Retinal pigment epithelial cell (primary cell): ENCODE results near the gene DNAH3.
"Not testable (repeated sequence)": the region's sequence is repeated elsewhere in the genome, so short reads cannot be mapped to it uniquely, and the experiment has no call there.

Source experiments
- DNase-seq: peaks from one replicate; pipeline ENCODE4 v3.0.0-alpha.2; 2010; ENCODE audit warnings: low read depth
- H3K4me3 ChIP-seq: 2 replicates; pipeline ENCODE4 v1.5.1; 2011; ENCODE audit warnings: mild to moderate bottlenecking, low read length, control low read depth, moderate library complexity
- TF ChIP-seq, protein P1 (sequence below): conservative IDR thresholded peaks from 2 replicates; pipeline ENCODE4 v1.5.1; 2011; ENCODE audit warnings: low read depth, low read length, control low read depth, inconsistent platforms

DNAH3 gene

DNA sequence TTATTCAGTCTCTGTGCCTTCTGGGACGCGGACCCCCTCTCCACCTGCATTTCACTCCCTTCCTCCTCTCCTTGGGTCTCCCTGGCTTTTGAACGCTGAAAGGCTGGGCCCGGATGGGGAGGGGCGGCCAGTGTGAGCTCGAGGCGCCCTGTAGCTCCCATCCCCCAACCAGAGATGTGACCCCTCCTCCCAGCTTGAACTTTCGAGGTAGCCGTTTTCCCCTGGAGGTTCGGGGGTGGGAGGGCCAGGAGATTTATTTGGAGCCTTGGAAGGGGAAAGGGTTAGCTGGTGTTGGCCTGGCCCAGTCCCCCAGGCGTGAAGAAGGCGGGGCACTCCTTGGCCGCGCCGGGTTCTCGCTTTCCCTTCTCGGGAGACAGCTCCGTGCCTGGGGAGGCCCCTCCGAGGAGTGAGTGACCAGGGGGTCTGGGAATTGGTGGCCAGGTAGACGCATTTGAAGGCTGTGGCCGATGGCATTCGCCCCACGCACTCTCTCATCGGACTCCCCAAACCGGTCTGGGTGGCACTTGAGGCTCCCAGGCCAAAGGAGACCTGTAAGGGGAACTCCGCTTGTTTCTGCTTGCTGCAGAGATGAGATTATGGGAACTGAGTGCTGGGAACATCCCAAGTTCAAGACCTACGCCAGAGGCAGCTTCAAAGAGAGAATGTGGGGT lies 8.8 kb upstream of the DNAH3 start:
- H3K4me3 ChIP-seq, result peak overlapping the region; percentile 72
- DNase-seq, result no peak
- TF ChIP-seq, protein P1, sequence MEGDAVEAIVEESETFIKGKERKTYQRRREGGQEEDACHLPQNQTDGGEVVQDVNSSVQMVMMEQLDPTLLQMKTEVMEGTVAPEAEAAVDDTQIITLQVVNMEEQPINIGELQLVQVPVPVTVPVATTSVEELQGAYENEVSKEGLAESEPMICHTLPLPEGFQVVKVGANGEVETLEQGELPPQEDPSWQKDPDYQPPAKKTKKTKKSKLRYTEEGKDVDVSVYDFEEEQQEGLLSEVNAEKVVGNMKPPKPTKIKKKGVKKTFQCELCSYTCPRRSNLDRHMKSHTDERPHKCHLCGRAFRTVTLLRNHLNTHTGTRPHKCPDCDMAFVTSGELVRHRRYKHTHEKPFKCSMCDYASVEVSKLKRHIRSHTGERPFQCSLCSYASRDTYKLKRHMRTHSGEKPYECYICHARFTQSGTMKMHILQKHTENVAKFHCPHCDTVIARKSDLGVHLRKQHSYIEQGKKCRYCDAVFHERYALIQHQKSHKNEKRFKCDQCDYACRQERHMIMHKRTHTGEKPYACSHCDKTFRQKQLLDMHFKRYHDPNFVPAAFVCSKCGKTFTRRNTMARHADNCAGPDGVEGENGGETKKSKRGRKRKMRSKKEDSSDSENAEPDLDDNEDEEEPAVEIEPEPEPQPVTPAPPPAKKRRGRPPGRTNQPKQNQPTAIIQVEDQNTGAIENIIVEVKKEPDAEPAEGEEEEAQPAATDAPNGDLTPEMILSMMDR, result no peak

DNA sequence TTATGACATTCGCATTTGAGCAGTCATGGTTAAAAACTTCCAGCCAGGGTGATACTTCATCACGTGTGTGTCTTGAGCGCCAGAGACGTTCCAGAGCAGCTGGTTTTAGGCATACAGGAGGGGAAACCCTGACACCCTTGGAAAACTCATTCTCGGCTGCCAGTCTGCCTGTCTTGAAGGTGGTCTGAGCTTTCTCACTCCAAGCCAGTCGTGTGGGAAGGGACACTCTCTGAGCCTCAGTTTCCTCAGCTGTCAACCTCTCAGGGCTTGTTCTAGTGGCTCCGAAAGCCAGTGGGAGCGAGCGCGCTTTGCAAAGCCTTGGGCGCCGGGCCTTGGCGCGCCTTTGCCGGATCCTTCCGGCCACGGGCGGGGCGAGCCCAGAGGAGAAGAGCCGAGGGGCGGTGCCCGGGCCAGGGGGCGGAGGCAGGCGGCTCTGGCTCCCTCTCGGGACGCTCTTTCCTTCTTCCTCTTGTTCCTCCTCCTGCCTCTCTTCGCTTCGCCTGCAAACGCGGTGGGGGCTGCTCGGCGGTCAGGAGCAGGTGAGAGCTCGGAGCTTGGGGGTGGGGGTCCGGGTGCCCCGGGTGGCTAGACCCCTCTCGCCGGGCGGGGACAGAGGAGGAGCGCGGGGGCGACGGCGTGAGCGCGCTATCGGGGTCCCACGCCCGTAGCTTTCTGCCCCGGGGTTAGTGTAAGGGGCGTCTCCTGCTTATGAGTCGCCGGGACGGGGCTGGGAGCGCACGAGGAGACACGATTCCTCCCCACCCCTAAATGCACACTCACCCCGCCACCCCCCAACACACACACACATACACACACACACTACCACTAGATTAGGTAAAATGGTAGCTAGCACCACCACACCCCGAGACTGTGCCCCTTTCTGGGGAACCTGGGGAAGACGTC lies 7.8 kb upstream of the DNAH3 start, which contains the start of gene LDAF1:
TSS of gene LDAF1 (plus strand) at position 467 of the 903 bp plus-strand sequence. CDS start 2,509 bp downstream, outside the sequence.
- TF ChIP-seq, protein P1, result no peak
- DNase-seq, result no peak
- peak within 1 kb of the TSS; percentile 72 for H3K4me3 ChIP-seq

DNA sequence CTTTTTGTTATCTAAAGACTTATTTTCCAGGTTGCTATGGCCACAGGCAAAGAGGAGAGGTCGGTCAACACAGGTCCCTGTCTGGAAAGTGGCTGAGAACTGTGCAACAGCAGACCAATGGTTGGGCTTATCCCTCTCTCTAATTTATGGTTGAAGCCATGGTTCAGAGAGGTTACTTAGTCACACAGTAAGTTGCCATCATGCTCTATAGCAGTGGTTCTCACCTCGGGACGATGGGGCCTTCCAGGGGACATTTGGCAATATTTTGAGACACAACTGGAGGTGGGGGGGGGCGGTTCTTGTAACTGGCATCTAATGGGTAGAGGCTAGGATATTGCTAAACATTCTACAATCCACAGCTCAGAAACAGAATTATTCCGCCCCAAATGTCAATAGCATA lies 7.0 kb upstream of the DNAH3 start:
- TF ChIP-seq, protein P1, result no peak
- DNase-seq, result no peak
- H3K4me3 ChIP-seq, result no peak overlapping the region

DNA sequence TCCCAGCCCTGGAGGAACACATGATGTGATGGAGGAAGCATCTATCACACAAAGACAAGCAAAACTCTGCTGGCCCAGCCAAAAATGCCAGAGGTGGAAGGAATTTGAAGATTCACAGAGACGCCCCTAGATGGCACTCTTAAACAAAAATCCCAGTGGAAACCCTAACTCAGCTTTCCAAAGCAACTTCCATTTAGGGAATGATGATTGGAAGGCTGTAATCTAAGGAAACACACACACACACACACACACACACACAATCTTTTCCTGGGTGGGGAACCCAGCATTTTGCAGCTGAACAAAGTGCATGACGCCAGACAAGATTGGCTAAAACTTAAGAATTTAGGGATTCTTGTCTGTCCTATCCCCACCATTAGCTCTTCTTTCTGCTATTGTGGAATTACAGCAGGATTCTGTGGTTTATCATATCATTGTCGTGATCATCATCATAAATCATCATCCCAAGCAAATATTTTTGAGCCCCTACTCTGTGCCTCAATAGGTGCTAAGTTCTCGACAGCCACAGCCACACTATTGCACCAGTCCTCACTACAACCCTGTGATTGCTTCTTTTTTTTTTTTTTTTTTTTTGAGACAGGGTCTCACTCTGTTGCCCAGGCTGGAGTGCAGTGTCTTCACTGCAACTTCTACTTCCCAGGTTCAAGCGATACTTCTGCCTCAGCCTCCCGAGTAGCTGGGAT lies 6.3 kb upstream of the DNAH3 start:
- DNase-seq, result peak; percentile 31
- TF ChIP-seq, protein P1, result peak; percentile 64
- H3K4me3 ChIP-seq, result no peak overlapping the region

DNA sequence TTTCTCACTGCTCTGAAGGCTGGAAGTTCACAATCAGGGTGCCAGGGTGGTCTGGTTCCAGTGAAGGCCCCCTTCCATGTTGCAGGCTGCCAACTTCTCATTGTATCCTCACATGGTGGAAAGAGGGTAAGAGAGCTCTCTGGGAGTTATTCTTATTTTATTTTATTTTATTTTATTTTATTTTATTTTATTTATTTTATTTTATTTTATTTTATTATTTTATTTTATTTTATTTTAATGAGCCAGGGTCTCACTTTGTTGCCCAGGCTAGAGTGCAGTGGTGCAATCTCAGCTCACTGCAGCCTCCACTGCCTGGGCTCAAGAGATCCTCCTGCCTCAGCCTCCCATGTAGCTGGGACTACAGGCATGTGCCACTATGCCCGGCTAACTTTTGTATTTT lies 5.4 kb upstream of the DNAH3 start:
- not testable (repeated sequence) for DNase-seq, H3K4me3 ChIP-seq

DNA sequence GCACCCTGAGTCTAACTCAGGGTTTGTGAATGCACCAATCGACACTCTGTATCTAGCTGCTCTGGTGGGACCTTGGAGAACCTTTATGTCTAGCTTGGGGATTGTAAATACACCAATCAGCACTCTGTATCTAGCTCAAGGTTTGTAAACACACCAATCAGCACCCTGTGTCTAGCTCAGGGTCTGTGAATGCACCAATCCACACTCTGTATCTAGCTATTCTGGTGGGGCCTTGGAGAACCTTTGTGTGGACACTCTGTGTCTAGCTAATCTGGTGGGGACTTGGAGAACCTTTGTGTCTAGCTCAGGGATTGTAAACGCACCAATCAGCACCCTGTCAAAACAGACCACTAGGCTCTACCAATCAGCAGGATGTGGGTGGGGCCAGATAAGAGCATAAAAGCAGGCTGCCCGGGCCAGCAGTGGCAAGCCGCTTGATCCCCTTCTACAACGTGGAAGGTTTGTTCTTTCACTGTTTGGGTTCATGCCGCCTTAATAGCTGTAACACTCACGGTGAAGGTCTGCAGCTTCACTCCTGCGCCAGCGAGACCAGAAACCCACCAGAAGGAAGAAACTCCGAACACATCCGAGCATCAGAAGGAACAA lies 2.6 kb upstream of the DNAH3 start:
- DNase-seq, H3K4me3 ChIP-seq: not testable (repeated sequence)

DNA sequence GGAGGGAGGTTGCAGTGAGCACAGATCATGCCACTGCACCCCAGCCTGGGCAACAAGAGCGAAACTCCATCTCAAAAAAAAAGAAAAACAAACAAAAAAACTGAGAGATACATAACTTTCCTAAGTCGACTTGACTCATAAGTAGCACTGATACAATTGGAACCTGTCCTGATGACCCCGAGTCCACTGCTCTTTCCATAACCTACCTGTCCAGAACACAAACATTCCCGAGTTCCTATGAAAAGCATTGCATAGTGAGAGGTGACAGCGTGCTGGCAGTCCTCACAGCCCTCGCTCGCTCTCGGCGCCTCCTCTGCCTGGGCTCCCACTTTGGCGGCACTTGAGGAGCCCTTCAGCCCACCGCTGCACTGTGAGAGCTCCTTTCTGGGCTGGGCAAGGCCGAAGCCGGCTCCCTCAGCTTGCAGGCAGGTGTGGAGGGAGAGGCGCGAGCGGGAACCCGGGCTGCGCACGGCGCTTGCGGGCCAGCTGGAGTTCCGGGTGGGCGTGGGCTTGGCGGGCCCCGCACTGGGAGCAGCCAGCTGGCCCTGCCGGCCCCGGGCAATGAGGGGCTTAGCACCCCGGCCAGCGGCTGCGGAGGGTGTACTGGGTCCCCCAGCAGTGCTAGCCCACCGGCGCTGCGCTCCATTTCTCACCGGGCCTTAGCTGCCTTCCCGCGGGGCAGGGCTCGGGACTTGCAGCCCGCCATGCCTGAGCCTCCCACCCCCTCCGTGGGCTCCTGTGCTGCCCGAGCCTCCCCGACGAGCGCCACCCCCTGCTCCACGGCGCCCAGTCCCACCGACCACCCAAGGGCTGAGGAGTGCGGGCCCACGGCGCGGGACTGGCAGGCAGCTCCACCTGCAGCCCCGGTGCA lies 1.7 kb upstream of the DNAH3 start:
- DNase-seq, H3K4me3 ChIP-seq: not testable (repeated sequence)
